Uterus (tissue), 2 donors: Measurements from ENCODE around the gene TFPI.

Experiments used
- POLR2A ChIP-seq, 2 donors: fragments of 450-650 bp; IDR thresholded peaks; one replicate each; pipeline ENCODE4 v1.6.1; 2016; ENCODE audit warnings: antibody characterized with exemption in 2 of 2, mild to moderate bottlenecking in 1 of 2, moderate library complexity in 1 of 2
- TF ChIP-seq, protein P1 (sequence below), 4 experiments: fragments of 200-600 bp in 2 of 4; fragments of 450-650 bp in 2 of 4; sonication (generic) in 2 of 4; IDR thresholded peaks; one replicate each; pipeline ENCODE4 v1.5.1; 2016 to 2019; ENCODE audit warnings: antibody characterized with exemption in 4 of 4, mild to moderate bottlenecking in 2 of 4, moderate library complexity in 1 of 4

GRCh38 chr2:187573722-187574121 is 19.5 kb upstream of the TFPI start:
- TF ChIP-seq, protein P1, sequence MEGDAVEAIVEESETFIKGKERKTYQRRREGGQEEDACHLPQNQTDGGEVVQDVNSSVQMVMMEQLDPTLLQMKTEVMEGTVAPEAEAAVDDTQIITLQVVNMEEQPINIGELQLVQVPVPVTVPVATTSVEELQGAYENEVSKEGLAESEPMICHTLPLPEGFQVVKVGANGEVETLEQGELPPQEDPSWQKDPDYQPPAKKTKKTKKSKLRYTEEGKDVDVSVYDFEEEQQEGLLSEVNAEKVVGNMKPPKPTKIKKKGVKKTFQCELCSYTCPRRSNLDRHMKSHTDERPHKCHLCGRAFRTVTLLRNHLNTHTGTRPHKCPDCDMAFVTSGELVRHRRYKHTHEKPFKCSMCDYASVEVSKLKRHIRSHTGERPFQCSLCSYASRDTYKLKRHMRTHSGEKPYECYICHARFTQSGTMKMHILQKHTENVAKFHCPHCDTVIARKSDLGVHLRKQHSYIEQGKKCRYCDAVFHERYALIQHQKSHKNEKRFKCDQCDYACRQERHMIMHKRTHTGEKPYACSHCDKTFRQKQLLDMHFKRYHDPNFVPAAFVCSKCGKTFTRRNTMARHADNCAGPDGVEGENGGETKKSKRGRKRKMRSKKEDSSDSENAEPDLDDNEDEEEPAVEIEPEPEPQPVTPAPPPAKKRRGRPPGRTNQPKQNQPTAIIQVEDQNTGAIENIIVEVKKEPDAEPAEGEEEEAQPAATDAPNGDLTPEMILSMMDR (IDR thresholded peaks at IDR 0.05) = no peak
- TF ChIP-seq POLR2A (IDR thresholded peaks at IDR 0.05) = no peak
